ENCODE results near the gene SHKBP1.

GRCh38 chr19:40621966-40622772 is 45.5 kb downstream of the SHKBP1 start:
- TF ChIP-seq CTCF (conservative IDR thresholded peaks at IDR 0.05; ENCODE audit: low read depth, low read length) (no peak), RAD21 (IDR thresholded peaks at IDR 0.05; ENCODE audit: low read length) (no peak), USF2 (IDR thresholded peaks at IDR 0.05; ENCODE audit: low read depth, low read length) (no peak), POLR2A (IDR thresholded peaks at IDR 0.05; ENCODE audit: low read depth, low read length) (no peak), SMC3 (IDR thresholded peaks at IDR 0.05; ENCODE audit: low read depth, low read length) (no peak), BHLHE40 (IDR thresholded peaks at IDR 0.05; ENCODE audit: low read depth, low read length) (no peak), ELK1 (IDR thresholded peaks at IDR 0.05; ENCODE audit: borderline replicate concordance, low read depth, low read length) (no peak), NFE2L2 (IDR thresholded peaks at IDR 0.05; ENCODE audit: low read depth, low read length) (no peak), MAFK (IDR thresholded peaks at IDR 0.05; ENCODE audit: low read depth, low read length) (no peak), RCOR1 (IDR thresholded peaks at IDR 0.05; ENCODE audit: insufficient replicate concordance, low read length) (no peak), MAZ (IDR thresholded peaks at IDR 0.05; ENCODE audit: borderline replicate concordance, low read depth, low read length) (no peak)

Measured in IMR-90 (cell line).